GM18517 (cell line): ENCODE results near the gene VPS33B.
"Not testable (repeated sequence)": the region's sequence is repeated elsewhere in the genome, so short reads cannot be mapped to it uniquely, and the experiment has no call there.

Experiments
- ATAC-seq: cut with Tn5 transposase; IDR thresholded peaks from one replicate; pipeline ENCODE4 v1.9.1; 2021; ENCODE audit warnings: mild to moderate bottlenecking, moderate library complexity; ENCODE audit not compliant: unreplicated experiment

Gene VPS33B

GRCh38 chr15:91022075-91022831 is at the start of gene VPS33B:
Gene VPS33B, minus strand, starts transcription at chr15:91022594. Its CDS starts 345 bp downstream, at chr15:91022249.
- ATAC-seq: peak; percentile 53

- no peak for ATAC-seq
Observed at GRCh38 chr15:91072161-91072560, 49.8 kb upstream of the VPS33B start.

- no peak for ATAC-seq
Observed at GRCh38 chr15:91070872-91071271, 48.5 kb upstream of the VPS33B start.

- ATAC-seq: no peak
Observed at GRCh38 chr15:91068966-91069365, 46.6 kb upstream of the VPS33B start.

GRCh38 chr15:91068436-91068835 is 46.0 kb upstream of the VPS33B start:
- ATAC-seq: no peak

GRCh38 chr15:91067036-91067435 is 44.6 kb upstream of the VPS33B start:
- no peak for ATAC-seq

GRCh38 chr15:91065505-91065904 is 43.1 kb upstream of the VPS33B start:
- no peak for ATAC-seq

GRCh38 chr15:91061997-91062396 is 39.6 kb upstream of the VPS33B start:
- no peak for ATAC-seq

GRCh38 chr15:91061230-91061629 is 38.8 kb upstream of the VPS33B start:
- ATAC-seq: no peak

GRCh38 chr15:91055548-91056331 is 33.3 kb upstream of the VPS33B start:
- ATAC-seq: no peak

- no peak for ATAC-seq
Observed at GRCh38 chr15:91054816-91055215, 32.4 kb upstream of the VPS33B start.

- ATAC-seq: no peak
Observed at GRCh38 chr15:91051248-91051647, 28.9 kb upstream of the VPS33B start.

- peak; percentile 39 for ATAC-seq
Observed at GRCh38 chr15:91050128-91050455, 27.7 kb upstream of the VPS33B start.

GRCh38 chr15:91049378-91050127 is 27.2 kb upstream of the VPS33B start:
- peak; percentile 87 for ATAC-seq

- ATAC-seq: no peak
Observed at GRCh38 chr15:91047545-91048199, 25.3 kb upstream of the VPS33B start.

GRCh38 chr15:91046056-91046455 is 23.7 kb upstream of the VPS33B start:
- ATAC-seq: not testable (repeated sequence)

GRCh38 chr15:91045065-91045464 is 22.7 kb upstream of the VPS33B start:
- ATAC-seq: no peak

- ATAC-seq: no peak
Observed at GRCh38 chr15:91043202-91043874, 20.9 kb upstream of the VPS33B start.

GRCh38 chr15:91040856-91041255 is 18.5 kb upstream of the VPS33B start:
- no peak for ATAC-seq

- ATAC-seq: no peak
Observed at GRCh38 chr15:91039996-91040395, 17.6 kb upstream of the VPS33B start.
